ENCODE data around the gene PRR15L. TPM values are rescaled to one million over a fixed set of nuclear protein-coding genes. Genes with fewer than 3 reads are reported as not detected.

Gene PRR15L
- polyA plus RNA-seq, 1 donor (not counting 4 experiments of a cell fraction or from before 2014, with no cell fraction given) = 0.16 TPM

GRCh38 chr17:47945080-47945479 lies 12.6 kb downstream of the PRR15L start:
- TF ChIP-seq CTCF (optimal IDR thresholded peaks at IDR 0.05 in 1 of 3, IDR thresholded peaks at IDR 0.05 in 1 of 3, conservative IDR thresholded peaks at IDR 0.05 in 1 of 3; ENCODE audit: extremely low read depth in 1 of 3, insufficient read depth in 2 of 3, low read length in 3 of 3) (no peak), EZH2 (IDR thresholded peaks at IDR 0.05; ENCODE audit: low read length) (no peak)
- Histone ChIP-seq H3K9me3 (ENCODE audit: control insufficient read depth, low read depth, low read length) (no peaks in the 10 kb centered on the region), H3K79me2 (ENCODE audit: control insufficient read depth, insufficient read depth, low read length) (peaks cover 19% of the 10 kb centered on the region), H3K4me1 (ENCODE audit: control insufficient read depth, extremely low read depth, insufficient read depth, low read length) (peaks cover 36% of the 10 kb centered on the region), H3K27me3 (ENCODE audit: control insufficient read depth, extremely low read depth, insufficient read depth, low read length) (no peaks in the 10 kb centered on the region), H3K4me3 (ENCODE audit: control insufficient read depth in 2 of 3, extremely low read depth in 1 of 3, insufficient read depth in 2 of 3, low read depth in 1 of 3, low read length in 3 of 3) (no peak overlapping the region), H3K36me3 (ENCODE audit: control insufficient read depth in 2 of 2, extremely low read depth in 1 of 2, insufficient read depth in 2 of 2, low read length in 2 of 2) (peaks cover 23 to 54% of the 10 kb centered on the region in 2 experiments), H3K9ac (ENCODE audit: control insufficient read depth, extremely low read depth, insufficient read depth, low read length) (no peak overlapping the region), H3K4me2 (ENCODE audit: control insufficient read depth, extremely low read depth, insufficient read depth, low read depth, low read length) (no peak overlapping the region), H3K9me1 (ENCODE audit: control insufficient read depth, extremely low read depth, insufficient read depth, low read length) (no peaks in the 10 kb centered on the region), H2AFZ (ENCODE audit: control insufficient read depth, low read length) (no peak overlapping the region), H4K20me1 (ENCODE audit: control insufficient read depth, extremely low read depth, insufficient read depth, low read length) (no peaks in the 10 kb centered on the region), H3K27ac (ENCODE audit: control insufficient read depth, insufficient read depth, low read length) (no peak overlapping the region)
- dilution Hi-C loops (cut with MboI; ENCODE audit: extremely low pct_ligation_motif_present, low sequenced_read_pairs) = no loop called here
- FAIRE-seq (no peak), DNase-seq (ENCODE audit: low read depth, low spot score) (no peak)

GRCh38 chr17:47942568-47942967 lies 15.1 kb downstream of the PRR15L start:
- H3K9me1 ChIP-seq (ENCODE audit: control insufficient read depth, extremely low read depth, insufficient read depth, low read length) = no peaks in the 10 kb centered on the region
- H2AFZ ChIP-seq (ENCODE audit: control insufficient read depth, low read length) = no peak overlapping the region

More at GRCh38 chr17:47942568-47942967, 15.1 kb downstream of the PRR15L start:
- peak overlapping the region; percentile 84 for H3K9ac ChIP-seq (ENCODE audit: control insufficient read depth, extremely low read depth, insufficient read depth, low read length)
- no peak for FAIRE-seq
- peaks cover 21% of the 10 kb centered on the region for H3K4me1 ChIP-seq (ENCODE audit: control insufficient read depth, extremely low read depth, insufficient read depth, low read length)
- H3K4me2 ChIP-seq (ENCODE audit: control insufficient read depth, extremely low read depth, insufficient read depth, low read depth, low read length) = peak overlapping the region; percentile 93
- H3K27ac ChIP-seq (ENCODE audit: control insufficient read depth, insufficient read depth, low read length) = no peak overlapping the region
- dilution Hi-C loops (cut with MboI; ENCODE audit: extremely low pct_ligation_motif_present, low sequenced_read_pairs) = no loop called here
- H4K20me1 ChIP-seq (ENCODE audit: control insufficient read depth, extremely low read depth, insufficient read depth, low read length) = no peaks in the 10 kb centered on the region
- H3K27me3 ChIP-seq (ENCODE audit: control insufficient read depth, extremely low read depth, insufficient read depth, low read length) = no peaks in the 10 kb centered on the region
- peaks cover 19% of the 10 kb centered on the region for H3K79me2 ChIP-seq (ENCODE audit: control insufficient read depth, insufficient read depth, low read length)
- peaks cover 16 to 37% of the 10 kb centered on the region in 2 experiments for H3K36me3 ChIP-seq (ENCODE audit: control insufficient read depth in 2 of 2, extremely low read depth in 1 of 2, insufficient read depth in 2 of 2, low read length in 2 of 2)
- TF ChIP-seq CTCF (optimal IDR thresholded peaks at IDR 0.05 in 1 of 3, IDR thresholded peaks at IDR 0.05 in 1 of 3, conservative IDR thresholded peaks at IDR 0.05 in 1 of 3; ENCODE audit: extremely low read depth in 1 of 3, insufficient read depth in 2 of 3, low read length in 3 of 3) (no peak), EZH2 (IDR thresholded peaks at IDR 0.05; ENCODE audit: low read length) (no peak)
- no peaks in the 10 kb centered on the region for H3K9me3 ChIP-seq (ENCODE audit: control insufficient read depth, low read depth, low read length)
- no peak for DNase-seq (ENCODE audit: low read depth, low spot score)
- peak overlapping the region; percentile 73 to 96 (median 91) for H3K4me3 ChIP-seq (ENCODE audit: control insufficient read depth in 2 of 3, extremely low read depth in 1 of 3, insufficient read depth in 2 of 3, low read depth in 1 of 3, low read length in 3 of 3)
